Mesothelial cell of epicardium (in vitro differentiated cells): ENCODE results near the gene OR8D4. TPM values are rescaled to one million over a fixed set of nuclear protein-coding genes. Genes with fewer than 3 reads are reported as not detected.

Source experiments
- DNase-seq, 2 experiments: peaks; one replicate each; pipeline ENCODE4 v3.0.0; 2021; ENCODE audit warnings: low spot score in 2 of 2; ENCODE audit not compliant: unreplicated experiment in 2 of 2
- H3K27ac Mint-ChIP-seq: 2 replicates; pipeline ENCODE4 v1.8.0; 2021; ENCODE audit warnings: mixed read lengths
- H3K27me3 Mint-ChIP-seq: 2 replicates; pipeline ENCODE4 v1.8.0; 2021; ENCODE audit warnings: low read depth, mixed read lengths
- H3K36me3 Mint-ChIP-seq: 2 replicates; pipeline ENCODE4 v1.8.0; 2021; ENCODE audit warnings: mixed read lengths
- H3K4me1 Mint-ChIP-seq: 2 replicates; pipeline ENCODE4 v1.8.0; 2021; ENCODE audit warnings: mixed read lengths
- H3K4me3 Mint-ChIP-seq: 2 replicates; pipeline ENCODE4 v1.8.0; 2021; ENCODE audit warnings: mild to moderate bottlenecking, moderate library complexity, mixed read lengths
- H3K9me3 Mint-ChIP-seq: 2 replicates; pipeline ENCODE4 v1.8.0; 2021; ENCODE audit warnings: mixed read lengths
- total RNA-seq: library from RNA; stranded (reverse); gene quantifications from 3 replicates; pipeline ENCODE4 v1.2.1, GENCODE V29; 2021
- TF ChIP-seq, protein P1 (sequence below): fragments of 200-600 bp; sonication (generic); IDR thresholded peaks from one replicate; pipeline ENCODE4 v1.5.0; 2021; ENCODE audit warnings: antibody characterized with exemption; ENCODE audit not compliant: unreplicated experiment

The OR8D4 gene
- total RNA-seq, 1 donor from 2014 or later, result 0.11 TPM

GRCh38 chr11:123880912-123881311, 21.1 kb upstream of the OR8D4 start:
- no peaks in the 10 kb centered on the region for H3K4me1 Mint-ChIP-seq
- no peak overlapping the region for H3K27ac Mint-ChIP-seq
- no peak overlapping the region for H3K4me3 Mint-ChIP-seq
- H3K27me3 Mint-ChIP-seq, result no peaks in the 10 kb centered on the region
- no peak for DNase-seq
- no peaks in the 10 kb centered on the region for H3K36me3 Mint-ChIP-seq
- TF ChIP-seq, protein P1, sequence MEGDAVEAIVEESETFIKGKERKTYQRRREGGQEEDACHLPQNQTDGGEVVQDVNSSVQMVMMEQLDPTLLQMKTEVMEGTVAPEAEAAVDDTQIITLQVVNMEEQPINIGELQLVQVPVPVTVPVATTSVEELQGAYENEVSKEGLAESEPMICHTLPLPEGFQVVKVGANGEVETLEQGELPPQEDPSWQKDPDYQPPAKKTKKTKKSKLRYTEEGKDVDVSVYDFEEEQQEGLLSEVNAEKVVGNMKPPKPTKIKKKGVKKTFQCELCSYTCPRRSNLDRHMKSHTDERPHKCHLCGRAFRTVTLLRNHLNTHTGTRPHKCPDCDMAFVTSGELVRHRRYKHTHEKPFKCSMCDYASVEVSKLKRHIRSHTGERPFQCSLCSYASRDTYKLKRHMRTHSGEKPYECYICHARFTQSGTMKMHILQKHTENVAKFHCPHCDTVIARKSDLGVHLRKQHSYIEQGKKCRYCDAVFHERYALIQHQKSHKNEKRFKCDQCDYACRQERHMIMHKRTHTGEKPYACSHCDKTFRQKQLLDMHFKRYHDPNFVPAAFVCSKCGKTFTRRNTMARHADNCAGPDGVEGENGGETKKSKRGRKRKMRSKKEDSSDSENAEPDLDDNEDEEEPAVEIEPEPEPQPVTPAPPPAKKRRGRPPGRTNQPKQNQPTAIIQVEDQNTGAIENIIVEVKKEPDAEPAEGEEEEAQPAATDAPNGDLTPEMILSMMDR, result no peak
- H3K9me3 Mint-ChIP-seq, result peaks cover 8% of the 10 kb centered on the region

GRCh38 chr11:123885570-123885969, 16.4 kb upstream of the OR8D4 start, which contains the start of gene TMEM225:
TSS of gene TMEM225 (minus strand) at chr11:123885670. CDS start at chr11:123885425, 245 bp downstream.
- TF ChIP-seq, protein P1, result no peak
- Mint-ChIP-seq H3K36me3 (no peaks in the 10 kb centered on the region), H3K9me3 (no peaks in the 10 kb centered on the region), H3K27ac (no peak within 1 kb of the TSS), H3K27me3 (no peaks in the 10 kb centered on the region), H3K4me3 (no peak within 1 kb of the TSS), H3K4me1 (no peaks in the 10 kb centered on the region)
- no peak for DNase-seq

DNA sequence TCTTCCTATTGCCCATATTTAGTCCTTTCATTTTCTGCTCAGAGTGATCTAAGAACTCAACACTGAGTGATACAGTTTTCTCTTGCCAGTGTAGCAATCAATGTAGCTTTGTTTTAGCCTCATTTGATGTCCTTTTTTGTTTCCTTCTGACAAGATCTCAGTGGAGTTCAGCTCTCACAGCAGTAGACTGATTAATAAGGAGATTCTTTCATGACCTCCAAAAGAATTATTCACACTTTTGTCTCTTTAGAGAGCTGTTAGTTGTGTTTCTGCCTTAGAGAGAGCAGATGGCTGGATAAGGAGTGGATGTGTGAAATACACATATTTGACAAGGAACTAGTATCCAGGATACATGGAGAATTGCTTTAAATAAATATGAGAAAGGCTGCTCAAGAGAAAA, 9.9 kb upstream of the OR8D4 start:
- H3K9me3 Mint-ChIP-seq, result no peaks in the 10 kb centered on the region
- H3K4me1 Mint-ChIP-seq, result no peaks in the 10 kb centered on the region
- H3K36me3 Mint-ChIP-seq, result no peaks in the 10 kb centered on the region
- no peak for DNase-seq
- H3K27me3 Mint-ChIP-seq, result peaks cover 5% of the 10 kb centered on the region
- H3K4me3 Mint-ChIP-seq, result no peak overlapping the region
- TF ChIP-seq, protein P1, result no peak
- no peak overlapping the region for H3K27ac Mint-ChIP-seq

DNA sequence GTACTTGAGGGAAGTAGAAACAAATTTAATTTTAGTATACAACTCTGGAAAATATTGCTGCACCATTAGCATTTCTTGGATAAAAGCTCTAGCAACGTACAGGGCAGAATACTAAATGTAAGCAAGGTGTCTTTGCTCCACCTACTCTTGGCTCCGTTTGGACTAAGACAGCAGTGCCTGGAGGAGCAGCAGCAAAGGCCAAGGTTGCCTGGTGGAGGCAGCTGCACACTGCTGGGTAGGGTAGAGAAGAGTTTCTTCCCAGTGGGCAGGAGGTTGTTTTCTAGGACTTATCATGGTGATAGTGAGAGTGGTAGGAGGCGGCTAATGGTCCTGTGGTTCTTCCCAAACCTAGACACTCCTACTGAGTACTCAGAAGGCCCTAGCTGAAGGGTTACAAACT, 2.2 kb upstream of the OR8D4 start:
- Mint-ChIP-seq H3K27me3 (peaks cover 8% of the 10 kb centered on the region), H3K9me3 (no peaks in the 10 kb centered on the region), H3K27ac (no peak overlapping the region), H3K4me1 (no peaks in the 10 kb centered on the region), H3K4me3 (no peak overlapping the region), H3K36me3 (no peaks in the 10 kb centered on the region)
- TF ChIP-seq, protein P1, result no peak
- DNase-seq, result no peak

DNA sequence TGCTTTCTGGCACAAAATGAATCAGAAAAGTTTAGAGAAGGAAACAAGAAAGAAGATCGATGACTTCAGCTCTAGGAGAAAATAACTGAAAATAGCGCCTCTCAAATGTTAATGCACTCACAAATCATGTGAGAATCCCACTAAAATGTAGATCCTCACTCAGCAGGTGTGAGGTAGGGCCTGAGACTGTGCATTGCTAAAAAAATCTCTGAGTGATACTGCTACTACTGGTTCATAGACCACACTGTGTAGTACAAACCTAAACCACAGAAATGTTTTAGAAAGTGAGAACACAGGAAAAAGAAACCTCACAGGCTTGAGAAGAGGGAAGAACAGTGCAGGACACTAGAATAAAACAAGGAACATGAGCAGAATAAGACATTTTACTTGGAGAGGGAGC, 2.0 kb downstream of the OR8D4 start:
- Mint-ChIP-seq H3K27ac (no peak overlapping the region), H3K36me3 (no peaks in the 10 kb centered on the region), H3K4me3 (no peak overlapping the region), H3K4me1 (no peaks in the 10 kb centered on the region), H3K27me3 (peaks cover 9% of the 10 kb centered on the region), H3K9me3 (no peaks in the 10 kb centered on the region)
- TF ChIP-seq, protein P1, result no peak
- DNase-seq, result no peak

DNA sequence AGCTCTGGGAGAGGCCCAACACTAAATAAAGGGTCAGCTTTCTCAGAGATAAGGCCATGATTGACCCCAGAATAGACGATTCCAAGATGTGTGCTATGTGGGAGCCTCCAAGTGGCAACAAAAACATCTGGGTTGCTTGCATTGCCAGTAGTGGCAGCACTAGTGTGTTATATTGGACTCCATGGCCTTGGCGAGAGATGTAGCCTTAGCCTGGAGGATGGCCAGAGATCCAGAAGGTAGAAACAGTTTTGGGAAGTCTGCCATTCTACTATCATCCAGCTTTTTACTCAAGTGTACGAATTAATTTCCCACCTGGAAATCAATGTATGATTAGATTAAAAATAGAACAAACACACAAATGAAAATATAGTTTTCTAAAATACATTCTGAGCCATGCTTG, 3.0 kb downstream of the OR8D4 start:
- H3K27ac Mint-ChIP-seq, result no peak overlapping the region
- H3K9me3 Mint-ChIP-seq, result no peaks in the 10 kb centered on the region
- no peaks in the 10 kb centered on the region for H3K4me1 Mint-ChIP-seq
- TF ChIP-seq, protein P1, result no peak
- no peaks in the 10 kb centered on the region for H3K36me3 Mint-ChIP-seq
- no peak for DNase-seq
- peaks cover 9% of the 10 kb centered on the region for H3K27me3 Mint-ChIP-seq
- H3K4me3 Mint-ChIP-seq, result no peak overlapping the region
